ENCODE data around the gene ABCC12. TPM values are rescaled to one million over a fixed set of nuclear protein-coding genes. Genes with fewer than 3 reads are reported as not detected.

ABCC12 gene
- total and polyA plus RNA-seq, 4 donors, result 0.25 TPM; not detected in 3

DNA sequence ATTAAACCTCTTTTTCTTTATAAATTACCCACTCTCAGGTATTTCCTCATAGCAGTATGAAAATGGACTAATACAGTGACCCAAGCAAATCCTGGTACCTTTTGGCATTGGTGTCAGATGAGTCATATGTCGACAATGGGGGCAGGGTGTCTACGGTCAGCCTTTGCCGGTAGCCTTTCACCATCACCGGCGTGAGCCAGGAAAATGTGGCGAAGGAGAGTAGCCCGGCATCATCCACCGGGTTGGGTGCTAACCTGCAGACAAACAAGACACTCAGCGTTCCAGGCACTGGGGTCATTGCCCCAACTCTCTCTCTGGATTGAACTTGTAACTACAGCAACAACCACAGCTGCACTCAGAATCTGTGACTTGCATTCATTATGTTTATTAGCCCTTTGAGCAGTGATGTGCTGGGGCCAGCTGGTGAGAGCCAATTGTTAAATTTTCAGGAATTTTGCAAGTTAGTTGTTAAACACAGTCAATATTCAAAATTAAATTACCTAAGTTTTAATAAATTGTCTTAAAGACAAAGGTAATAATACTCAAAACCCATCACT is 11.9 kb downstream of the ABCC12 start:
- no peaks in the 10 kb centered on the region for H3K9me3 ChIP-seq (ENCODE audit: control insufficient read depth in 4 of 4, low read length in 3 of 4)
- no peak overlapping the region for H3K4me3 ChIP-seq (ENCODE audit: low read depth in 1 of 3, low read length in 3 of 3)
- no peaks in the 10 kb centered on the region for H3K36me3 ChIP-seq (ENCODE audit: control insufficient read depth in 4 of 4, insufficient read depth in 3 of 4, low read depth in 1 of 4, low read length in 3 of 4)
- no peaks in the 10 kb centered on the region for H3K27me3 ChIP-seq (ENCODE audit: control insufficient read depth in 4 of 4, insufficient read depth in 4 of 4, low read length in 3 of 4)
- WGBS, result 88% methylated on average over 9 of the region's 9 CpGs
- DNase-seq (ENCODE audit: low spot score), result no peak
- TF ChIP-seq, protein P1, sequence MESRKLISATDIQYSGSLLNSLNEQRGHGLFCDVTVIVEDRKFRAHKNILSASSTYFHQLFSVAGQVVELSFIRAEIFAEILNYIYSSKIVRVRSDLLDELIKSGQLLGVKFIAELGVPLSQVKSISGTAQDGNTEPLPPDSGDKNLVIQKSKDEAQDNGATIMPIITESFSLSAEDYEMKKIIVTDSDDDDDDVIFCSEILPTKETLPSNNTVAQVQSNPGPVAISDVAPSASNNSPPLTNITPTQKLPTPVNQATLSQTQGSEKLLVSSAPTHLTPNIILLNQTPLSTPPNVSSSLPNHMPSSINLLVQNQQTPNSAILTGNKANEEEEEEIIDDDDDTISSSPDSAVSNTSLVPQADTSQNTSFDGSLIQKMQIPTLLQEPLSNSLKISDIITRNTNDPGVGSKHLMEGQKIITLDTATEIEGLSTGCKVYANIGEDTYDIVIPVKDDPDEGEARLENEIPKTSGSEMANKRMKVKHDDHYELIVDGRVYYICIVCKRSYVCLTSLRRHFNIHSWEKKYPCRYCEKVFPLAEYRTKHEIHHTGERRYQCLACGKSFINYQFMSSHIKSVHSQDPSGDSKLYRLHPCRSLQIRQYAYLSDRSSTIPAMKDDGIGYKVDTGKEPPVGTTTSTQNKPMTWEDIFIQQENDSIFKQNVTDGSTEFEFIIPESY (IDR thresholded peaks at IDR 0.05), result no peak
- TF ChIP-seq YY1 (IDR thresholded peaks at IDR 0.05), result no peak
- no peak for TF ChIP-seq GABPA (IDR thresholded peaks at IDR 0.05 in 1 of 2, conservative IDR thresholded peaks at IDR 0.05 in 1 of 2)
- TF ChIP-seq EGR1 (IDR thresholded peaks at IDR 0.05; ENCODE audit: low read depth in 2 of 2), result no peak
- no peak for TF ChIP-seq FOXA2 (IDR thresholded peaks at IDR 0.05)
- no peak for TF ChIP-seq HNF4G (IDR thresholded peaks at IDR 0.05)
- TF ChIP-seq, protein P2, sequence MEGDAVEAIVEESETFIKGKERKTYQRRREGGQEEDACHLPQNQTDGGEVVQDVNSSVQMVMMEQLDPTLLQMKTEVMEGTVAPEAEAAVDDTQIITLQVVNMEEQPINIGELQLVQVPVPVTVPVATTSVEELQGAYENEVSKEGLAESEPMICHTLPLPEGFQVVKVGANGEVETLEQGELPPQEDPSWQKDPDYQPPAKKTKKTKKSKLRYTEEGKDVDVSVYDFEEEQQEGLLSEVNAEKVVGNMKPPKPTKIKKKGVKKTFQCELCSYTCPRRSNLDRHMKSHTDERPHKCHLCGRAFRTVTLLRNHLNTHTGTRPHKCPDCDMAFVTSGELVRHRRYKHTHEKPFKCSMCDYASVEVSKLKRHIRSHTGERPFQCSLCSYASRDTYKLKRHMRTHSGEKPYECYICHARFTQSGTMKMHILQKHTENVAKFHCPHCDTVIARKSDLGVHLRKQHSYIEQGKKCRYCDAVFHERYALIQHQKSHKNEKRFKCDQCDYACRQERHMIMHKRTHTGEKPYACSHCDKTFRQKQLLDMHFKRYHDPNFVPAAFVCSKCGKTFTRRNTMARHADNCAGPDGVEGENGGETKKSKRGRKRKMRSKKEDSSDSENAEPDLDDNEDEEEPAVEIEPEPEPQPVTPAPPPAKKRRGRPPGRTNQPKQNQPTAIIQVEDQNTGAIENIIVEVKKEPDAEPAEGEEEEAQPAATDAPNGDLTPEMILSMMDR (IDR thresholded peaks at IDR 0.05; ENCODE audit: low read depth, low read length, missing input control), result no peak
- TF ChIP-seq FOXA1 (IDR thresholded peaks at IDR 0.05), result no peak
- no peak for TF ChIP-seq HNF4A (conservative IDR thresholded peaks at IDR 0.05)
- no peak for TF ChIP-seq SP1 (IDR thresholded peaks at IDR 0.05)
- no peak for TF ChIP-seq TAF1 (conservative IDR thresholded peaks at IDR 0.05)
- no peak for TF ChIP-seq RXRA (IDR thresholded peaks at IDR 0.05)
- no peak overlapping the region for H3K27ac ChIP-seq (ENCODE audit: low read depth in 1 of 2, low read length in 2 of 2)
- no peak overlapping the region for H3K9ac ChIP-seq (ENCODE audit: low read depth in 1 of 2, low read length in 2 of 2)
- H3K4me1 ChIP-seq (ENCODE audit: control insufficient read depth in 4 of 4, insufficient read depth in 4 of 4, low read length in 3 of 4), result no peaks in the 10 kb centered on the region

DNA sequence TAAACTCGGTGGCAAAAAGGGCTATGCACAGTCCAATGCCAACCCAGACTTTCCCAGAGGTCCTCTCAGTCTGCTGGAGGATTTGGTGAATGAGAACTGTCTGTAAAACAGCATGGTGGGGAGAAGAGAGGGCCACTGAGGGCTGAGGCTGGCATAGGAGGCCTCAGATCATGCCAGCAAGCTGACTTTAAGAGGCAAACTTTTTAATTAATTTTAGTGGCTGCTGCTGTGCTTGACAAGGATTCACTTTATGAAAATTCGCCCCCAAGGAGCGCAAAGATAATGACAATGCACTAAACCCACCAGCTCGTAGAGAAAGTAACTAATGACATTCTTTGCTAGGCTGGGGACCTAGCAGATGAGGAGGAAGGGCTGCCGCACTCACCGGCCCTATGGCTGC is 15.0 kb downstream of the ABCC12 start:
- Histone ChIP-seq H3K36me3 (ENCODE audit: control insufficient read depth in 4 of 4, insufficient read depth in 3 of 4, low read depth in 1 of 4, low read length in 3 of 4) (no peaks in the 10 kb centered on the region), H3K9ac (ENCODE audit: low read depth in 1 of 2, low read length in 2 of 2) (no peak overlapping the region), H3K27me3 (ENCODE audit: control insufficient read depth in 4 of 4, insufficient read depth in 4 of 4, low read length in 3 of 4) (no peaks in the 10 kb centered on the region), H3K4me1 (ENCODE audit: control insufficient read depth in 4 of 4, insufficient read depth in 4 of 4, low read length in 3 of 4) (no peaks in the 10 kb centered on the region), H3K4me3 (ENCODE audit: low read depth in 1 of 3, low read length in 3 of 3) (no peak overlapping the region), H3K27ac (ENCODE audit: low read depth in 1 of 2, low read length in 2 of 2) (no peak overlapping the region), H3K9me3 (ENCODE audit: control insufficient read depth in 4 of 4, low read length in 3 of 4) (no peaks in the 10 kb centered on the region)
- 89% methylated on average over 6 of the region's 6 CpGs for WGBS
- no peak for TF ChIP-seq YY1 (IDR thresholded peaks at IDR 0.05)
- TF ChIP-seq SP1 (IDR thresholded peaks at IDR 0.05), result no peak
- TF ChIP-seq FOXA1 (IDR thresholded peaks at IDR 0.05), result no peak
- no peak for TF ChIP-seq RAD21 (IDR thresholded peaks at IDR 0.05)
- TF ChIP-seq HNF4A (conservative IDR thresholded peaks at IDR 0.05), result no peak
- TF ChIP-seq, protein P3, sequence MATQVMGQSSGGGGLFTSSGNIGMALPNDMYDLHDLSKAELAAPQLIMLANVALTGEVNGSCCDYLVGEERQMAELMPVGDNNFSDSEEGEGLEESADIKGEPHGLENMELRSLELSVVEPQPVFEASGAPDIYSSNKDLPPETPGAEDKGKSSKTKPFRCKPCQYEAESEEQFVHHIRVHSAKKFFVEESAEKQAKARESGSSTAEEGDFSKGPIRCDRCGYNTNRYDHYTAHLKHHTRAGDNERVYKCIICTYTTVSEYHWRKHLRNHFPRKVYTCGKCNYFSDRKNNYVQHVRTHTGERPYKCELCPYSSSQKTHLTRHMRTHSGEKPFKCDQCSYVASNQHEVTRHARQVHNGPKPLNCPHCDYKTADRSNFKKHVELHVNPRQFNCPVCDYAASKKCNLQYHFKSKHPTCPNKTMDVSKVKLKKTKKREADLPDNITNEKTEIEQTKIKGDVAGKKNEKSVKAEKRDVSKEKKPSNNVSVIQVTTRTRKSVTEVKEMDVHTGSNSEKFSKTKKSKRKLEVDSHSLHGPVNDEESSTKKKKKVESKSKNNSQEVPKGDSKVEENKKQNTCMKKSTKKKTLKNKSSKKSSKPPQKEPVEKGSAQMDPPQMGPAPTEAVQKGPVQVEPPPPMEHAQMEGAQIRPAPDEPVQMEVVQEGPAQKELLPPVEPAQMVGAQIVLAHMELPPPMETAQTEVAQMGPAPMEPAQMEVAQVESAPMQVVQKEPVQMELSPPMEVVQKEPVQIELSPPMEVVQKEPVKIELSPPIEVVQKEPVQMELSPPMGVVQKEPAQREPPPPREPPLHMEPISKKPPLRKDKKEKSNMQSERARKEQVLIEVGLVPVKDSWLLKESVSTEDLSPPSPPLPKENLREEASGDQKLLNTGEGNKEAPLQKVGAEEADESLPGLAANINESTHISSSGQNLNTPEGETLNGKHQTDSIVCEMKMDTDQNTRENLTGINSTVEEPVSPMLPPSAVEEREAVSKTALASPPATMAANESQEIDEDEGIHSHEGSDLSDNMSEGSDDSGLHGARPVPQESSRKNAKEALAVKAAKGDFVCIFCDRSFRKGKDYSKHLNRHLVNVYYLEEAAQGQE (IDR thresholded peaks at IDR 0.05), result no peak
- no peak for TF ChIP-seq TAF1 (conservative IDR thresholded peaks at IDR 0.05)
- TF ChIP-seq, protein P4, sequence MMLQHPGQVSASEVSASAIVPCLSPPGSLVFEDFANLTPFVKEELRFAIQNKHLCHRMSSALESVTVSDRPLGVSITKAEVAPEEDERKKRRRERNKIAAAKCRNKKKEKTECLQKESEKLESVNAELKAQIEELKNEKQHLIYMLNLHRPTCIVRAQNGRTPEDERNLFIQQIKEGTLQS (IDR thresholded peaks at IDR 0.05), result no peak
- no peak for TF ChIP-seq HNF4G (IDR thresholded peaks at IDR 0.05)
- no peak for TF ChIP-seq RXRA (IDR thresholded peaks at IDR 0.05)
- TF ChIP-seq JUND (IDR thresholded peaks at IDR 0.05), result no peak
- no peak for TF ChIP-seq FOXA2 (IDR thresholded peaks at IDR 0.05)
- no peak for DNase-seq (ENCODE audit: low spot score)
